ENCODE results near the gene LRRTM4. TPM values are rescaled to one million over a fixed set of nuclear protein-coding genes. Genes with fewer than 3 reads are reported as not detected.

The LRRTM4 gene
- total and polyA plus RNA-seq, 2 experiments from 2014 or later, result 8.5 to 15.4 TPM

GRCh38 chr2:77310416-77310815 lies 211.8 kb downstream of the LRRTM4 start:
- H3K4me1 ChIP-seq (ENCODE audit: low read depth), result no peaks in the 10 kb centered on the region
- no peak overlapping the region for H3K27ac ChIP-seq
- H3K27me3 ChIP-seq, result no peaks in the 10 kb centered on the region
- no peak for TF ChIP-seq CTCF (IDR thresholded peaks at IDR 0.05; ENCODE audit: low read depth, low read length)
- no peaks in the 10 kb centered on the region for H3K9me3 ChIP-seq (ENCODE audit: low read depth)
- DNase-seq (ENCODE audit: low read depth in 1 of 2, low spot score in 1 of 2), result no peak
- H3K4me3 ChIP-seq, result no peak overlapping the region
- no peaks in the 10 kb centered on the region for H3K36me3 ChIP-seq

GRCh38 chr2:77309725-77310124 lies 212.5 kb downstream of the LRRTM4 start:
- TF ChIP-seq CTCF (IDR thresholded peaks at IDR 0.05; ENCODE audit: low read depth, low read length), result no peak
- no peaks in the 10 kb centered on the region for H3K4me1 ChIP-seq (ENCODE audit: low read depth)
- DNase-seq (ENCODE audit: low read depth in 1 of 2, low spot score in 1 of 2), result no peak
- H3K9me3 ChIP-seq (ENCODE audit: low read depth), result no peaks in the 10 kb centered on the region
- H3K27ac ChIP-seq, result no peak overlapping the region
- H3K27me3 ChIP-seq, result no peaks in the 10 kb centered on the region
- H3K36me3 ChIP-seq, result no peaks in the 10 kb centered on the region
- no peak overlapping the region for H3K4me3 ChIP-seq

- H3K9me3 ChIP-seq (ENCODE audit: low read depth), result no peaks in the 10 kb centered on the region
- no peak overlapping the region for H3K4me3 ChIP-seq
- no peaks in the 10 kb centered on the region for H3K36me3 ChIP-seq
- no peak for DNase-seq (ENCODE audit: low read depth in 1 of 2, low spot score in 1 of 2)
- H3K27me3 ChIP-seq, result no peaks in the 10 kb centered on the region
- H3K4me1 ChIP-seq (ENCODE audit: low read depth), result no peaks in the 10 kb centered on the region
- H3K27ac ChIP-seq, result no peak overlapping the region
- no peak for TF ChIP-seq CTCF (IDR thresholded peaks at IDR 0.05; ENCODE audit: low read depth, low read length)
Measured at GRCh38 chr2:77301441-77301840, 220.7 kb downstream of the LRRTM4 start.

- TF ChIP-seq CTCF (IDR thresholded peaks at IDR 0.05; ENCODE audit: low read depth, low read length), result no peak
- Histone ChIP-seq H3K27me3 (no peaks in the 10 kb centered on the region), H3K4me3 (no peak overlapping the region), H3K27ac (no peak overlapping the region), H3K36me3 (no peaks in the 10 kb centered on the region), H3K9me3 (ENCODE audit: low read depth) (no peaks in the 10 kb centered on the region), H3K4me1 (ENCODE audit: low read depth) (no peaks in the 10 kb centered on the region)
- DNase-seq (ENCODE audit: low read depth in 1 of 2, low spot score in 1 of 2), result no peak
Measured at GRCh38 chr2:77296791-77297190, 225.4 kb downstream of the LRRTM4 start.

- Histone ChIP-seq H3K9me3 (ENCODE audit: low read depth) (no peaks in the 10 kb centered on the region), H3K36me3 (no peaks in the 10 kb centered on the region), H3K4me3 (no peak overlapping the region), H3K27ac (no peak overlapping the region), H3K27me3 (no peaks in the 10 kb centered on the region), H3K4me1 (ENCODE audit: low read depth) (no peaks in the 10 kb centered on the region)
- DNase-seq (ENCODE audit: low read depth in 1 of 2, low spot score in 1 of 2), result no peak
- TF ChIP-seq CTCF (IDR thresholded peaks at IDR 0.05; ENCODE audit: low read depth, low read length), result no peak
Measured at GRCh38 chr2:77294474-77294873, 227.7 kb downstream of the LRRTM4 start.

- no peak for TF ChIP-seq CTCF (IDR thresholded peaks at IDR 0.05; ENCODE audit: low read depth, low read length)
- H3K27me3 ChIP-seq, result no peaks in the 10 kb centered on the region
- no peak for DNase-seq (ENCODE audit: low read depth in 1 of 2, low spot score in 1 of 2)
- no peak overlapping the region for H3K4me3 ChIP-seq
- no peaks in the 10 kb centered on the region for H3K9me3 ChIP-seq (ENCODE audit: low read depth)
- no peaks in the 10 kb centered on the region for H3K4me1 ChIP-seq (ENCODE audit: low read depth)
- no peak overlapping the region for H3K27ac ChIP-seq
- no peaks in the 10 kb centered on the region for H3K36me3 ChIP-seq
Measured at GRCh38 chr2:77284353-77284752, 237.8 kb downstream of the LRRTM4 start.
